Aortic smooth muscle cell (primary cell): Measurements from ENCODE around the gene ZBED3. TPM values are rescaled to one million over a fixed set of nuclear protein-coding genes. Genes with fewer than 3 reads are reported as not detected.

Experiments
- total RNA-seq: library from RNA; depleted of rRNA; stranded (reverse); fragments of >200 nt; gene quantifications from 2 replicates; pipeline ENCODE4 v1.2.3, GENCODE V29; 2014

Gene ZBED3, protein sequence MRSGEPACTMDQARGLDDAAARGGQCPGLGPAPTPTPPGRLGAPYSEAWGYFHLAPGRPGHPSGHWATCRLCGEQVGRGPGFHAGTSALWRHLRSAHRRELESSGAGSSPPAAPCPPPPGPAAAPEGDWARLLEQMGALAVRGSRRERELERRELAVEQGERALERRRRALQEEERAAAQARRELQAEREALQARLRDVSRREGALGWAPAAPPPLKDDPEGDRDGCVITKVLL
- total RNA-seq, result 0.40 and 0.81 TPM in 2 replicates

GRCh38 chr5:77086689-77087483 is at the start of gene ZBED3:
Gene ZBED3, minus strand, starts transcription at chr5:77087285. Its CDS starts 9,407 bp downstream, at chr5:77077878.

GRCh38 chr5:77030097-77031071 is 56.7 kb downstream of the ZBED3 start, which contains the start of gene AGGF1:
Gene AGGF1, plus strand, starts transcription at chr5:77030404. Its CDS starts 363 bp downstream, at chr5:77030767.

Other genes with a start within 250 kb of the ZBED3 start
- gene S100Z, start 237.3 kb downstream of the ZBED3 start, total RNA-seq, result not detected in 2 replicates
- gene CRHBP, start 134.2 kb downstream of the ZBED3 start, total RNA-seq, result 0.13 and 0.75 TPM in 2 replicates
- 27.9 and 29.6 TPM in 2 replicates for gene AGGF1, start 56.9 kb downstream of the ZBED3 start, total RNA-seq
- 0.06 and 0.13 TPM in 2 replicates for gene PDE8B, start 123.4 kb upstream of the ZBED3 start, total RNA-seq